ENCODE data around the gene MCF2L.

MCF2L gene

GRCh38 chr13:113123226-113124201 lies 154.5 kb downstream of the MCF2L start:
- DNase-seq (ENCODE audit: low read depth in 2 of 2), result no peak

GRCh38 chr13:113124211-113124970 lies 155.4 kb downstream of the MCF2L start:
- no peak for DNase-seq (ENCODE audit: low read depth in 2 of 2)

GRCh38 chr13:113125506-113126264 lies 156.7 kb downstream of the MCF2L start:
- no peak for DNase-seq (ENCODE audit: low read depth in 2 of 2)

GRCh38 chr13:113126265-113127150 lies 157.5 kb downstream of the MCF2L start:
- no peak for DNase-seq (ENCODE audit: low read depth in 2 of 2)

- DNase-seq (ENCODE audit: low read depth in 2 of 2), result no peak
These were observed 160.5 kb downstream of the MCF2L start for GRCh38 chr13:113129480-113129879.

- no peak for DNase-seq (ENCODE audit: low read depth in 2 of 2)
These were observed 161.1 kb downstream of the MCF2L start for GRCh38 chr13:113129921-113130750.

GRCh38 chr13:113135281-113135760 lies 166.3 kb downstream of the MCF2L start:
- DNase-seq (ENCODE audit: low read depth in 2 of 2), result no peak

GRCh38 chr13:113137691-113138298 lies 168.8 kb downstream of the MCF2L start:
- DNase-seq (ENCODE audit: low read depth in 2 of 2), result no peak

- no peak for DNase-seq (ENCODE audit: low read depth in 2 of 2)
These were observed 170.0 kb downstream of the MCF2L start for GRCh38 chr13:113138792-113139551.

- no peak for DNase-seq (ENCODE audit: low read depth in 2 of 2)
These were observed 170.6 kb downstream of the MCF2L start for GRCh38 chr13:113139577-113139976.

- DNase-seq (ENCODE audit: low read depth in 2 of 2), result no peak
These were observed 171.9 kb downstream of the MCF2L start for GRCh38 chr13:113140677-113141600.

- no peak for DNase-seq (ENCODE audit: low read depth in 2 of 2)
These were observed 172.6 kb downstream of the MCF2L start for GRCh38 chr13:113141601-113141970.

GRCh38 chr13:113142876-113143275 lies 173.9 kb downstream of the MCF2L start:
- no peak for DNase-seq (ENCODE audit: low read depth in 2 of 2)

GRCh38 chr13:113143466-113144254 lies 174.6 kb downstream of the MCF2L start:
- DNase-seq (ENCODE audit: low read depth in 2 of 2), result no peak

GRCh38 chr13:113144255-113144629 lies 175.2 kb downstream of the MCF2L start:
- DNase-seq (ENCODE audit: low read depth in 2 of 2), result no peak

GRCh38 chr13:113145496-113145895 lies 176.5 kb downstream of the MCF2L start:
- no peak for DNase-seq (ENCODE audit: low read depth in 2 of 2)

All from stimulated activated CD8-positive, alpha-beta memory T cell treated with anti-CD3 and anti-CD28 coated beads, Interleukin-2, amount 100 ng/mL, for 1 hour (primary cell).